ENCODE data around the gene RGS17. TPM values are rescaled to one million over a fixed set of nuclear protein-coding genes. Genes with fewer than 3 reads are reported as not detected.

The RGS17 gene
- total RNA-seq, 1 donor from 2014 or later: under 0.01 TPM

DNA sequence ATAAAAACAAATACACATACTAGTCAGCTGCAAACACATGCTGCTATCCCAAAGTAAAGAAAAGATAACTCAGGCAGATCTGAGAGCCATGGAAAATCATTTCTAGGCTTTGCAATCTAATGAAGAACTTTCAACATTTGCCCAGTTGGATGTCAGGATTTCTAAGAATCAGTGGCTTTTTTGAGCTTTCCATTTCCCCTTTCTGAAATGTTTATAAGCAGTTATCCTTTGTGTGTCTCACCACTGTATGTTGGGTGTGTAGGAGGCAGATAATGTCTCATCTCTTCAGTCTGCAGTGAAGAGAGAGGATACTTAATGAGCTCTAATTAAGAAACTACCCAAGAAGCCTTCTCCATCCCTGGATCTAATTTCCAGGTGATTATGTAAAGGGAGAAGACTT is 43.6 kb downstream of the RGS17 start:
- Histone ChIP-seq H3K27ac (ENCODE audit: low read depth, low read length) (no peak overlapping the region), H3K9me3 (ENCODE audit: control insufficient read depth in 3 of 3, low read length in 3 of 3) (no peaks in the 10 kb centered on the region), H3K4me1 (ENCODE audit: control insufficient read depth in 3 of 3, insufficient read depth in 3 of 3, low read length in 3 of 3) (no peaks in the 10 kb centered on the region), H3K36me3 (ENCODE audit: control insufficient read depth in 3 of 3, insufficient read depth in 3 of 3, low read length in 3 of 3) (no peaks in the 10 kb centered on the region), H3K9ac (ENCODE audit: low read depth in 1 of 3, low read length in 3 of 3) (no peak overlapping the region), H3K4me3 (ENCODE audit: low read length in 3 of 3) (no peak overlapping the region), H3K27me3 (ENCODE audit: control insufficient read depth in 3 of 3, insufficient read depth in 3 of 3, low read length in 3 of 3) (no peaks in the 10 kb centered on the region)

DNA sequence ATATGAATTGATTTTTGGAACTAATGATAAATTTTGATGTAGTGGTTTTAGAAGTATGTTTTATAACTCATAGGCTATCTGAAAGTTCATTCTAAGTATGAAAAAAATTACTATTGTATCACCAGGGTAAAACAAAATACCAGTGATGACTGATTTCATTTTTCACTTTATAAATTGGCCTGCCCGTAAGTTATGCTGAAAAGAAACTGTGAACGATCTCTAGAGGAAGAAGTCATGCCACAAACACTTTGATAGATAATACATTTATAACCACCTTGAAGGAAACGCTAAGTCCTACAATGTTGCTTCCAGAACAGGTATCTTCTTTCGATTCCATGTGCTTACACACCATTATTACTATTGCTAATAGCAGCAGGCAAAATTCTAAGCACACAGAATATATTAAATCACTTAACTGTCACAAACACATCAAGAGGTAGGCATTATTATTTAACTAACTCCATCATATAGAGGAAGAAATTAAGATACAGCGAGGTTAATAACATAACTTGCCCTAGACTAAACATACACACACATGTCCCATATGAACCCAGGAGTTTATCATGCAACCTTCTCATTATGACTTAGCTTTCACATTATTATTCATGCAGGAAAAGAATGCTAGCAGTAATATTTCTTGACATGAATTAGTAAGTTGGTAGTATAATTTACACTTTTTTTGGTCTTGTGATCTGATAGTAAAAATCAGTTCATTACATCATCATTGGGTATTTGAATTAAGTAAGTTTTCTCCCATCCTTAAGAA is 44.7 kb downstream of the RGS17 start:
- no peaks in the 10 kb centered on the region for H3K27me3 ChIP-seq (ENCODE audit: control insufficient read depth in 3 of 3, insufficient read depth in 3 of 3, low read length in 3 of 3)
- H3K9me3 ChIP-seq (ENCODE audit: control insufficient read depth in 3 of 3, low read length in 3 of 3): no peaks in the 10 kb centered on the region
- no peak overlapping the region for H3K9ac ChIP-seq (ENCODE audit: low read depth in 1 of 3, low read length in 3 of 3)
- H3K4me3 ChIP-seq (ENCODE audit: low read length in 3 of 3): no peak overlapping the region
- H3K36me3 ChIP-seq (ENCODE audit: control insufficient read depth in 3 of 3, insufficient read depth in 3 of 3, low read length in 3 of 3): no peaks in the 10 kb centered on the region
- no peak overlapping the region for H3K27ac ChIP-seq (ENCODE audit: low read depth, low read length)
- H3K4me1 ChIP-seq (ENCODE audit: control insufficient read depth in 3 of 3, insufficient read depth in 3 of 3, low read length in 3 of 3): no peaks in the 10 kb centered on the region

DNA sequence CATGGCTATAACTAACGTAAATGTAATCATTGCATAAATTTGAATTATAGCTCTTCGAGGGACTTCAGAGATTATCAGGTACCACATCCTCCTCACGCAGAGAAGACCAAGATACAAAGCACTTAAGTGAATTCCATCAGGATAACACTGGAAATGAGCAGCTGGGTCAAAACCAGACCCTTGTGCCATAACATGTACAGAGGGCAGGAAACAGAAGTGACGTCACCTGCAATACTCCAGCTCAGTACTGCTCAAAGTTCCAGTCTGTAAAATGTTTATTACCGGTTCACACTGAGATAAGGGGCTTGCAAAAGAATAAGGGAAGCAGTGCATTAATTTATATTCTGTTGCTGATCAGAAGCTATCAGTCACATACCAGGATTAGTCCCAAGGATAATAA is 45.8 kb downstream of the RGS17 start:
- Histone ChIP-seq H3K36me3 (ENCODE audit: control insufficient read depth in 3 of 3, insufficient read depth in 3 of 3, low read length in 3 of 3) (no peaks in the 10 kb centered on the region), H3K9me3 (ENCODE audit: control insufficient read depth in 3 of 3, low read length in 3 of 3) (no peaks in the 10 kb centered on the region), H3K4me3 (ENCODE audit: low read length in 3 of 3) (no peak overlapping the region), H3K27me3 (ENCODE audit: control insufficient read depth in 3 of 3, insufficient read depth in 3 of 3, low read length in 3 of 3) (no peaks in the 10 kb centered on the region), H3K9ac (ENCODE audit: low read depth in 1 of 3, low read length in 3 of 3) (no peak overlapping the region), H3K27ac (ENCODE audit: low read depth, low read length) (no peak overlapping the region), H3K4me1 (ENCODE audit: control insufficient read depth in 3 of 3, insufficient read depth in 3 of 3, low read length in 3 of 3) (no peaks in the 10 kb centered on the region)

DNA sequence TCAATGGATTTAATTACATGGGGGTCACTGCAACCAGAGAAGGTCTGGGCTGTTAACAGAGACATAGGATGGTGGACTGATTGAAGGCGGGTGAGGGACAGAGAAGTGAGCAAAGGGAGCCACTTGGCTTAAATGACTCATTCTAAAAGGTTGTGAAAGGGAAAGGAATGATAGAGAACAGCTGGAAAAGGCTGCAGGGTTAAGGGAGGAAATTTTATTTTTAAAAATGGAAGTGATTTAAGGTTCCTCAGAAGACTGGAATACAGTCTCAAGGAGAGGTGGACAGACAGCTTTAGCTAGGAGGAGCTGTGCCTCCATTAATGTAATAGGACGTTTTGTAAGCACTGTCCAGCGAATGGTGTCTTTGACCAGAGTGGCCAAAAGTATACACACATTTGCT is 46.7 kb downstream of the RGS17 start:
- H3K36me3 ChIP-seq (ENCODE audit: control insufficient read depth in 3 of 3, insufficient read depth in 3 of 3, low read length in 3 of 3): no peaks in the 10 kb centered on the region
- H3K27me3 ChIP-seq (ENCODE audit: control insufficient read depth in 3 of 3, insufficient read depth in 3 of 3, low read length in 3 of 3): no peaks in the 10 kb centered on the region
- H3K4me1 ChIP-seq (ENCODE audit: control insufficient read depth in 3 of 3, insufficient read depth in 3 of 3, low read length in 3 of 3): no peaks in the 10 kb centered on the region
- no peak overlapping the region for H3K27ac ChIP-seq (ENCODE audit: low read depth, low read length)
- no peak overlapping the region for H3K9ac ChIP-seq (ENCODE audit: low read depth in 1 of 3, low read length in 3 of 3)
- no peaks in the 10 kb centered on the region for H3K9me3 ChIP-seq (ENCODE audit: control insufficient read depth in 3 of 3, low read length in 3 of 3)
- no peak overlapping the region for H3K4me3 ChIP-seq (ENCODE audit: low read length in 3 of 3)

DNA sequence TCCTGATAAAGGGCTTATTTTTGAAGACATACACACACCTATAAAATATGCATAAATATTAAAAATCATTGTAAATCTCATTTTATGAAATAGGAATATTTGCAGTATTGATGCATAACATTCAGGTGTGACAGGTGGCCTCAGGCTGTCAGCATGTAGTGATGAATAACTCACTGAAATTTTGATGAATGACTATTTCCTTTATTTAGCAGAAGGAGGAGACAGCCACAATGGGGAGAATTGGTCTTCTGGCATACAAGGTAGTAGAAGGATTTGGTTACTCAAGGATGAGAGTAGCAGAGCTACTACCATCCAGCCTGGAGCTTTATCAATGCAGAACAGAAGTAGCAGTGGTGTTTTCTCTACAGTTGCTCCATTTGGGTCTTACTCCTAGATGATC is 47.2 kb downstream of the RGS17 start:
- Histone ChIP-seq H3K27me3 (ENCODE audit: control insufficient read depth in 3 of 3, insufficient read depth in 3 of 3, low read length in 3 of 3) (no peaks in the 10 kb centered on the region), H3K27ac (ENCODE audit: low read depth, low read length) (no peak overlapping the region), H3K36me3 (ENCODE audit: control insufficient read depth in 3 of 3, insufficient read depth in 3 of 3, low read length in 3 of 3) (no peaks in the 10 kb centered on the region), H3K4me3 (ENCODE audit: low read length in 3 of 3) (no peak overlapping the region), H3K9ac (ENCODE audit: low read depth in 1 of 3, low read length in 3 of 3) (no peak overlapping the region), H3K9me3 (ENCODE audit: control insufficient read depth in 3 of 3, low read length in 3 of 3) (no peaks in the 10 kb centered on the region), H3K4me1 (ENCODE audit: control insufficient read depth in 3 of 3, insufficient read depth in 3 of 3, low read length in 3 of 3) (no peaks in the 10 kb centered on the region)

DNA sequence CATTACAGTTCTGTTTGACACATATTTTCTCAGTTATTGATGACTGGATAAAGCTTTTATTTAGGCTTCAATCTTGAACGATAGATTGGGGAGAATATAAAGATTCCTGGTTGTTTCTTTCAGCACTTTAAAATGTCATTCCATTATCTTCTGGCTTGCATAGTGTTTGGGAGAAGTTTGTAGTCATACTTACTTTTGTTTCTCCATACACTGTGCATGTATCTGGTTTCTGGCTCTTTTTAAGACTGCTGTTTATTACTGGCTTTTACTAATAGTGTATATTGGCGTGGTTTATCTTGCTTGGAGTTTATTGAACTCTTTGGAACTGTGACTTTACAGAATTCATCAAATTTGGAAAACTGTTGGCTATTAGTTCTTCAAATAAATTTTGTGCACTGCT is 49.2 kb downstream of the RGS17 start:
- Histone ChIP-seq H3K4me3 (ENCODE audit: low read length in 3 of 3) (no peak overlapping the region), H3K4me1 (ENCODE audit: control insufficient read depth in 3 of 3, insufficient read depth in 3 of 3, low read length in 3 of 3) (no peaks in the 10 kb centered on the region), H3K27ac (ENCODE audit: low read depth, low read length) (no peak overlapping the region), H3K9me3 (ENCODE audit: control insufficient read depth in 3 of 3, low read length in 3 of 3) (no peaks in the 10 kb centered on the region), H3K36me3 (ENCODE audit: control insufficient read depth in 3 of 3, insufficient read depth in 3 of 3, low read length in 3 of 3) (no peaks in the 10 kb centered on the region), H3K27me3 (ENCODE audit: control insufficient read depth in 3 of 3, insufficient read depth in 3 of 3, low read length in 3 of 3) (no peaks in the 10 kb centered on the region), H3K9ac (ENCODE audit: low read depth in 1 of 3, low read length in 3 of 3) (no peak overlapping the region)

DNA sequence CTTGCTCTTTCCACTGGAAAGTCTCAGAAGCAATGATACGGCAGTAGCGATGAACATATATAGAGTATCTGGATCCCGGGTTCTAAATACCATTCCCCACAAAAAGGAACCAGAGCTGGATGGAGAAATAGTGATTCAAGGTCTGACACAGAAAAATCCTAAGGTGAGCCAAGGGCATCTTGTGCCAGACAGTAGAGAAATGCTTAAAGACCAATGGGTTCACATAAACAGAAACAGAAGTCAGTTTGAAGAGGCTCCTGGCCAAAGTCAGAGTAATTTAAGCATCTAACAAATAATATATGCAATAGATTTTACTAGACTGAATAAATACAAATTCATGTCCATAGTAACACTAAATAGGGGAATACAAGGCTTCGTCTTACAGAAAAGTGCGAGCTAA is 54.7 kb downstream of the RGS17 start:
- no peaks in the 10 kb centered on the region for H3K4me1 ChIP-seq (ENCODE audit: control insufficient read depth in 3 of 3, insufficient read depth in 3 of 3, low read length in 3 of 3)
- H3K27ac ChIP-seq (ENCODE audit: low read depth, low read length): no peak overlapping the region
- no peak overlapping the region for H3K9ac ChIP-seq (ENCODE audit: low read depth in 1 of 3, low read length in 3 of 3)
- H3K9me3 ChIP-seq (ENCODE audit: control insufficient read depth in 3 of 3, low read length in 3 of 3): no peaks in the 10 kb centered on the region
- no peaks in the 10 kb centered on the region for H3K27me3 ChIP-seq (ENCODE audit: control insufficient read depth in 3 of 3, insufficient read depth in 3 of 3, low read length in 3 of 3)
- H3K4me3 ChIP-seq (ENCODE audit: low read length in 3 of 3): no peak overlapping the region
- no peaks in the 10 kb centered on the region for H3K36me3 ChIP-seq (ENCODE audit: control insufficient read depth in 3 of 3, insufficient read depth in 3 of 3, low read length in 3 of 3)

DNA sequence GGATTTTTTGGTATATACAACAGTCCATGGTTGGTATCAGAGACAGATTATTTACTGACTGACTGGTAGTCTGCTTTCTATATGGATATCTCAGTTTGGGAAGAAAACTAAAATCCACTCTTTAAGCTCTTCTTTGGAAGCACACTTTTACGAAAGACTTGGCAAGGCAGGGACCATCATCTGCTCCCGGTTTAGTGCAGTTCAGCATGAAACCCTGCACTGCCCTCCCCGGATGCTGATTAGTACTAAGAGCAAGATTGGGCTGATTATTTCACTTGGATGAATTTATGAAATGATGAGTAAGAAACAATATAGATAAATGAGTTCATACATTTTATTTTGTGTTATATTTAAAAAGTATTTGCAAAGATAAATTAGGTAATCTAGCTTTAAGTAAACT is 56.3 kb downstream of the RGS17 start:
- H3K4me3 ChIP-seq (ENCODE audit: low read length in 3 of 3): no peak overlapping the region
- no peaks in the 10 kb centered on the region for H3K9me3 ChIP-seq (ENCODE audit: control insufficient read depth in 3 of 3, low read length in 3 of 3)
- H3K36me3 ChIP-seq (ENCODE audit: control insufficient read depth in 3 of 3, insufficient read depth in 3 of 3, low read length in 3 of 3): no peaks in the 10 kb centered on the region
- H3K9ac ChIP-seq (ENCODE audit: low read depth in 1 of 3, low read length in 3 of 3): no peak overlapping the region
- no peak overlapping the region for H3K27ac ChIP-seq (ENCODE audit: low read depth, low read length)
- no peaks in the 10 kb centered on the region for H3K27me3 ChIP-seq (ENCODE audit: control insufficient read depth in 3 of 3, insufficient read depth in 3 of 3, low read length in 3 of 3)
- no peaks in the 10 kb centered on the region for H3K4me1 ChIP-seq (ENCODE audit: control insufficient read depth in 3 of 3, insufficient read depth in 3 of 3, low read length in 3 of 3)

DNA sequence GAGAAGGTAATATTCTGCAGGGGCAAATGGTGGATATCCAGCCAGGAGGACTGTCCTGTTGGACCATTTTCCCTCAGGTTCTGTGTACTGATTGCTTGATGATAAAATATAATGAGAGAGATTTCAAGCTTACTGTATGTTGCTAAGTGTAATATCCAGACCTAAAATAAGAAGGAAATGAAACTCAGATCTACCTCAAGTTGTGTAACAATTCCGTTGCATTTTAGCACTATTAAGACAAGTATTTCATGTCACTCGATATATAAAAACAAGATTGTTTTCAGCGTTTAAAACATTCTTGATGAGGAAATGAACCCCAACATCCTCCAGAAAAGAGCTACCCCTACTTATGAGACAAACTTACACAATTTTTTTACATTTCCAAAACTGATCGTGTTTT is 57.2 kb downstream of the RGS17 start:
- Histone ChIP-seq H3K27me3 (ENCODE audit: control insufficient read depth in 3 of 3, insufficient read depth in 3 of 3, low read length in 3 of 3) (no peaks in the 10 kb centered on the region), H3K36me3 (ENCODE audit: control insufficient read depth in 3 of 3, insufficient read depth in 3 of 3, low read length in 3 of 3) (no peaks in the 10 kb centered on the region), H3K4me3 (ENCODE audit: low read length in 3 of 3) (no peak overlapping the region), H3K27ac (ENCODE audit: low read depth, low read length) (no peak overlapping the region), H3K4me1 (ENCODE audit: control insufficient read depth in 3 of 3, insufficient read depth in 3 of 3, low read length in 3 of 3) (no peaks in the 10 kb centered on the region), H3K9ac (ENCODE audit: low read depth in 1 of 3, low read length in 3 of 3) (no peak overlapping the region), H3K9me3 (ENCODE audit: control insufficient read depth in 3 of 3, low read length in 3 of 3) (no peaks in the 10 kb centered on the region)

DNA sequence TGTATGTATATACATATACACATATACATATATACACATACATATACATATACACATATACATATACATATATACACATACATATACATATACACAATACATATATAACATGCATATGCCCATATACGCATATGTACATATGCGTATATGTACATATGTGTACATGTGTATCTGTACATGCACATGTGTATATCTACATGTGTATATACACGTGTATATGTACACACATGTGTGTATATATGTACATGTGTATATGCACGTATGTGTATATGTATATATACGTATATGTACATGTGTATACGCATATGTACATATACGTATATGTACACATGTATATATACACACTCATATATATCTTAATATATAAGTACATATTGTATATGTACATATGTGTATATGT is 60.3 kb downstream of the RGS17 start:
- Histone ChIP-seq H3K9me3 (ENCODE audit: control insufficient read depth in 3 of 3, low read length in 3 of 3) (no peaks in the 10 kb centered on the region), H3K4me3 (ENCODE audit: low read length in 3 of 3) (no peak overlapping the region), H3K36me3 (ENCODE audit: control insufficient read depth in 3 of 3, insufficient read depth in 3 of 3, low read length in 3 of 3) (no peaks in the 10 kb centered on the region), H3K27ac (ENCODE audit: low read depth, low read length) (no peak overlapping the region), H3K27me3 (ENCODE audit: control insufficient read depth in 3 of 3, insufficient read depth in 3 of 3, low read length in 3 of 3) (no peaks in the 10 kb centered on the region), H3K4me1 (ENCODE audit: control insufficient read depth in 3 of 3, insufficient read depth in 3 of 3, low read length in 3 of 3) (no peaks in the 10 kb centered on the region), H3K9ac (ENCODE audit: low read depth in 1 of 3, low read length in 3 of 3) (no peak overlapping the region)

Measured in skeletal muscle tissue (tissue), 4 donors.